OCI-LY7 (cell line): ENCODE results near the gene NIN. TPM values are rescaled to one million over a fixed set of nuclear protein-coding genes. Genes with fewer than 3 reads are reported as not detected.

ENCODE experiments used
- BruUV-seq: library from RNA; stranded (reverse); fragments of 400-500 nt; replicated peaks from 2 replicates; lab custom pipeline; 2021; lab: Mats Ljungman, UMichigan
- CTCF ChIA-PET: fragments of 300-600 bp; sonication (Branson Sonifier 250); formaldehyde crosslinking; loops from one replicate; lab custom pipeline; 2022; ENCODE audit warnings: antibody characterized with exemption; ENCODE audit not compliant: unreplicated experiment; lab: Charles Lee
- POLR2A ChIA-PET: fragments of 300-600 bp; sonication (Branson Sonifier 250); formaldehyde crosslinking; loops from one replicate; lab custom pipeline; 2022; ENCODE audit warnings: antibody characterized with exemption; lab: Charles Lee
- DNase-seq: peaks from one replicate; pipeline ENCODE4 v3.0.0-alpha.2; 2015; ENCODE audit warnings: low spot score
- H2AFZ ChIP-seq: fragments of 200-600 bp; sonication (generic), shearing (Covaris generic); 2 replicates; pipeline ENCODE4 v1.6.1; 2014; ENCODE audit warnings: mild to moderate bottlenecking, antibody characterized with exemption, low read length, moderate library complexity
- H3K27ac ChIP-seq: fragments of 200-600 bp; sonication (generic); 2 replicates; pipeline ENCODE4 v1.5.1; 2014; ENCODE audit warnings: mixed run types, low read depth, mild to moderate bottlenecking, moderate library complexity, low read length, inconsistent platforms; ENCODE audit not compliant: poor library complexity, severe bottlenecking
- H3K36me3 ChIP-seq: fragments of 200-600 bp; sonication (generic); 2 replicates; pipeline ENCODE4 v1.6.1; 2014; ENCODE audit warnings: mild to moderate bottlenecking, antibody characterized with exemption, low read length, moderate library complexity, mixed read lengths; ENCODE audit not compliant: insufficient read depth
- H3K4me1 ChIP-seq: fragments of 200-600 bp; sonication (generic); 2 replicates; pipeline ENCODE4 v1.5.1; 2014; ENCODE audit warnings: mild to moderate bottlenecking, low read length; ENCODE audit not compliant: insufficient read depth, poor library complexity, severe bottlenecking
- H3K4me2 ChIP-seq: fragments of 200-600 bp; sonication (generic); 2 replicates; pipeline ENCODE4 v1.6.1; 2014; ENCODE audit warnings: mild to moderate bottlenecking, low read length
- H3K4me3 ChIP-seq: fragments of 200-600 bp; sonication (generic); 2 replicates; pipeline ENCODE4 v1.5.1; 2014; ENCODE audit warnings: mild to moderate bottlenecking, low read depth, low read length; ENCODE audit not compliant: poor library complexity, severe bottlenecking
- H3K79me2 ChIP-seq: fragments of 200-600 bp; sonication (generic); 2 replicates; pipeline ENCODE4 v1.6.1; 2016; ENCODE audit warnings: low read depth, mild to moderate bottlenecking, low read length, moderate library complexity, mixed read lengths; ENCODE audit not compliant: insufficient read depth
- H3K9me2 ChIP-seq: fragments of 200-600 bp; sonication (generic); 2 replicates; pipeline ENCODE4 v1.6.1; 2016; ENCODE audit warnings: mild to moderate bottlenecking, low read length, mixed read lengths; ENCODE audit not compliant: insufficient read depth
- H3K9me3 ChIP-seq: fragments of 200-600 bp; sonication (generic); 2 replicates; pipeline ENCODE4 v1.6.1; 2014; ENCODE audit warnings: mild to moderate bottlenecking, mixed run types, low read length, mixed read lengths
- H4K20me1 ChIP-seq: fragments of 200-600 bp; sonication (generic); 2 replicates; pipeline ENCODE4 v1.6.1; 2014; ENCODE audit warnings: mild to moderate bottlenecking, antibody characterized with exemption, low read length, moderate library complexity, mixed read lengths; ENCODE audit not compliant: insufficient read depth
- EZH2phosphoT487 ChIP-seq: fragments of 200-600 bp; sonication (generic); IDR thresholded peaks from 2 replicates; pipeline ENCODE4 v1.6.1; 2018; ENCODE audit warnings: low read depth, borderline replicate concordance, mild to moderate bottlenecking, mixed run types, antibody characterized with exemption, low read length, moderate library complexity, mixed read lengths
- intact Hi-C: fragments of 100-400 bp; cut with micrococcal nuclease; formaldehyde crosslinking; loops from one replicate; pipeline ENCODE4 v1.10.0; 2022; ENCODE audit not compliant: unreplicated experiment
- total RNA-seq, 2 experiments: library from RNA; depleted of rRNA in 1 of 2; stranded (reverse); fragments of >200 nt in 1 of 2; shearing (Covaris generic) in 1 of 2; gene quantifications; 2 replicates each; pipeline ENCODE4 v1.2.3, GENCODE V29; 2014 to 2022
- TF ChIP-seq, protein P1 (sequence below): fragments of 200-600 bp; sonication (generic); conservative IDR thresholded peaks from 2 replicates; pipeline ENCODE4 v1.5.1; 2014; ENCODE audit warnings: mild to moderate bottlenecking, antibody characterized with exemption, low read length, moderate library complexity, mixed read lengths

Gene NIN
- total RNA-seq, 2 experiments from 2014 or later: 95.3 to 189 TPM

DNA sequence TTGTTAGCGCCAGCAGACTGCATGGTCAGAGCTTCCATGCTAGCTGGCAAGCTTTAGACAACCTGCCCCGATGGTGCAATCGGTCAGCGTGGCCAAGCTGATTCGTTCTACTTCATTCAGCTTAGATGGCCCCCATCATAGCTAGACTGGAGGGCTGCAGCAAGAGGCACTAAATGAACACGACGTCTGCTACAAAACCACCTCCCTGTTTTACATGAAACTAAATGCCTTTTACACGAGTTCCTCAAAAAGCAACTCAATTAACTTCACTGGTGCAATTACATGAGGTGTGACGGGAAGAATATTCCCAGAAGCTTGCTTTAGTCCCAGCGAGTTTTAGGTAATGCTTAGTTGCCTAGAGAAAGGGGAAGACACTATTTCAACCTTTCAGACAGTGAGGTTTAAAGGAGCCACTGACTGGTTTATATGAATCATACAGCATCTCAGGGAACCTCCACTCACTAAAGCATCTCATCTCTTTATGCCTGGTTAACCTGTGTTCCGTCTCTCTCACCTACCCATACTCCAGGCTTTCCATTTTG, 8.4 kb downstream of the NIN start:
- no peaks in the 10 kb centered on the region for H3K9me2 ChIP-seq
- intact Hi-C loops: loop anchor here (10.0 kb wide), 1 partner anchor 1228 kb away; the partner anchor contains the start of gene LRR1
- peaks cover 94% of the 10 kb centered on the region for H3K79me2 ChIP-seq
- no peaks in the 10 kb centered on the region for H3K9me3 ChIP-seq
- peak overlapping the region; percentile 94 for H3K4me2 ChIP-seq
- peaks cover 57% of the 10 kb centered on the region for H3K36me3 ChIP-seq
- H2AFZ ChIP-seq: no peak overlapping the region; the same call in 1 of the 2 replicates
- BruUV-seq: no TSS peak
- peak; percentile 47 for DNase-seq
- H4K20me1 ChIP-seq: peaks cover 23% of the 10 kb centered on the region; the same call in 1 of the 2 replicates
- peak overlapping the region; percentile 80 for H3K27ac ChIP-seq
- ChIA-PET CTCF (interaction anchor here (0.8 to 3.7 kb wide), 4 partner anchors 29 to 46 kb away, joined by 3 to 24 read pairs (median 3); no protein-coding TSS in a partner anchor), POLR2A (interaction anchor here (0.7 to 18.3 kb wide), 10 partner anchors 12 to 1229 kb away, joined by 3 to 404 read pairs (median 4); no protein-coding TSS in a partner anchor)
- H3K4me3 ChIP-seq: peak overlapping the region; percentile 62
- H3K4me1 ChIP-seq: peaks cover 71% of the 10 kb centered on the region
- TF ChIP-seq, protein P1, sequence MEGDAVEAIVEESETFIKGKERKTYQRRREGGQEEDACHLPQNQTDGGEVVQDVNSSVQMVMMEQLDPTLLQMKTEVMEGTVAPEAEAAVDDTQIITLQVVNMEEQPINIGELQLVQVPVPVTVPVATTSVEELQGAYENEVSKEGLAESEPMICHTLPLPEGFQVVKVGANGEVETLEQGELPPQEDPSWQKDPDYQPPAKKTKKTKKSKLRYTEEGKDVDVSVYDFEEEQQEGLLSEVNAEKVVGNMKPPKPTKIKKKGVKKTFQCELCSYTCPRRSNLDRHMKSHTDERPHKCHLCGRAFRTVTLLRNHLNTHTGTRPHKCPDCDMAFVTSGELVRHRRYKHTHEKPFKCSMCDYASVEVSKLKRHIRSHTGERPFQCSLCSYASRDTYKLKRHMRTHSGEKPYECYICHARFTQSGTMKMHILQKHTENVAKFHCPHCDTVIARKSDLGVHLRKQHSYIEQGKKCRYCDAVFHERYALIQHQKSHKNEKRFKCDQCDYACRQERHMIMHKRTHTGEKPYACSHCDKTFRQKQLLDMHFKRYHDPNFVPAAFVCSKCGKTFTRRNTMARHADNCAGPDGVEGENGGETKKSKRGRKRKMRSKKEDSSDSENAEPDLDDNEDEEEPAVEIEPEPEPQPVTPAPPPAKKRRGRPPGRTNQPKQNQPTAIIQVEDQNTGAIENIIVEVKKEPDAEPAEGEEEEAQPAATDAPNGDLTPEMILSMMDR: no peak
- no peak for TF ChIP-seq EZH2phosphoT487

DNA sequence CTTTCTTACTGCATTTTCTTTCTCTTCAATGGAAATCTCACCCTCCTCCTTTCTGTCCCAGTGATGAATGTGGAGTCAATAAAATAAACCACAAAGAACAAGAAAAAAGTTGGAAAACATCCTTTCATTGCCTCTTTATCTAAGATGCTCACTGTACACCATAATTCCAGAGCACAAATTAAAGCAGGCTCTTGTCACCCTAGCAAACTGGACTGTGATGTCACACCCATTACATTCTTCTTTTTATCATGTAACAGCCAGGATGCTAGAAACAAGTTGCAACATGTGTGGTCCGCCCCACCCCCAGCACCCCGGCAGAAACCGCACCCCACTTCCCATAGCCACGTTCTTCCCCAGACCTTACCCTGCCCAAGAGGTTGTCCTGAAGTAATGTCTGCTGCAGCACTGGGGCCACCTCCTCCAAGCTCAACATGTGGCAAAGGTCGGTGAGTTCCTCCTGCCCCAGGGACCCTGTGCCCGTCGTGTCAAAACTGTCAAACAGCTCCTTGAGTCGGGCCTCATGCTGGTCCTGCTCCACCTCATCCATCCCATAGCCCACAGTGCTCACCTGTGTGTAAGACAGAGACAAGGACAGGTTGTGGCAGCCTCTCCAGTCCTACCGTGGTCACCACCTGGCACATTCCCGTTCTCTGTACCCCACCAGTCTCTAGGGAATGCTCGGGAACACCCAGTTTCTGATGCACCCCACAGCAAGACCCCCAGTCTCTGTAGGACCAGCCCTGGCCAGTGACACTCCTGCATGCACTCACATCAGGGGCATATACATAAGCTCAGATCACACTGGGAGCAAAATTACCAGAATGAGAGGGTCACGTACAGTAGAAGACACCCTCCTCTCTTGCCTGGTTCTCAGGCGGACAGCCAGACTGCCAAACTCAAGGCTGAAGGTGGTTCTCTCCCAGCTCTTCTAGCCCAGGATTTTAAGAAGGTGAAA, 9.2 kb downstream of the NIN start:
- Histone ChIP-seq H3K4me2 (peak overlapping the region; percentile 94), H3K36me3 (peaks cover 57% of the 10 kb centered on the region), H4K20me1 (peaks cover 23% of the 10 kb centered on the region; the same call in 1 of the 2 replicates), H3K79me2 (peaks cover 93% of the 10 kb centered on the region), H3K4me3 (peak overlapping the region; percentile 62), H3K9me2 (no peaks in the 10 kb centered on the region), H3K4me1 (peaks cover 70% of the 10 kb centered on the region), H3K9me3 (no peaks in the 10 kb centered on the region), H2AFZ (no peak overlapping the region; the same call in 1 of the 2 replicates), H3K27ac (peak overlapping the region; percentile 80)
- no peak for DNase-seq
- CTCF ChIA-PET: interaction anchor here (0.6 to 3.7 kb wide), 7 partner anchors 25 to 43 kb away, joined by 3 to 24 read pairs (median 3); no protein-coding TSS in a partner anchor
- no TSS peak for BruUV-seq
- TF ChIP-seq, protein P1: no peak
- no peak for TF ChIP-seq EZH2phosphoT487
- POLR2A ChIA-PET: interaction anchor here (0.6 to 18.3 kb wide), 15 partner anchors 8 to 1228 kb away, joined by 3 to 404 read pairs (median 5); partner anchors contain the start of gene NIN
- intact Hi-C loops: loop anchor here (10.0 kb wide), 1 partner anchor 1227 kb away; the partner anchor contains the start of gene LRR1
